Lung microvascular endothelial cell (primary cell): Measurements from ENCODE around the gene PPM1K. TPM values are rescaled to one million over a fixed set of nuclear protein-coding genes. Genes with fewer than 3 reads are reported as not detected.

Experiments
- DNase-seq, 2 donors: peaks; one replicate each; pipeline versions ENCODE4 v3.0.0 to v3.0.0-alpha.2; 2010; ENCODE audit warnings: low read depth in 2 of 2
- total RNA-seq: library from RNA; depleted of rRNA; stranded (reverse); fragments of >200 nt; gene quantifications from 2 replicates; pipeline ENCODE4 v1.2.1, GENCODE V29; 2014

PPM1K gene
- total RNA-seq, 1 donor from 2014 or later, result 2.6 TPM

DNA sequence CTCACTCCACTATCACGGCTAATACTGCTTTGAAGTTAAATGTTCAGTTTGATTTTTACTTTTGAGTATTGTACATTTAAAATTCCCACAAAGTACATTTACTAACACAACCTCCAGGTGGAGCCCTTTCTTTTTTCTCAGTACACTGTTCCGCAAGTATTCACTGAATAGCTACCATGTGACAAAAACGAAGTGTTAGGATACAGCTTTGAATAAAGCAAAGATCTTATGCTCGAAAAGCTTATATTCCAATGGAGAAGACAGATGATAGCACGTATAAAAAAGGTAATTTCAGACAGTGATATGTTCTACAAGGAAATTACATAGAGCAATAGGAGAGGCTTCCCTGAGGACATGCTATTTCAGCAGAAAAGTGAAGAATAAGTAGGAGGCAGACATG lies 65.3 kb downstream of the PPM1K start:
- peak; percentile 69 to 74 for DNase-seq

DNA sequence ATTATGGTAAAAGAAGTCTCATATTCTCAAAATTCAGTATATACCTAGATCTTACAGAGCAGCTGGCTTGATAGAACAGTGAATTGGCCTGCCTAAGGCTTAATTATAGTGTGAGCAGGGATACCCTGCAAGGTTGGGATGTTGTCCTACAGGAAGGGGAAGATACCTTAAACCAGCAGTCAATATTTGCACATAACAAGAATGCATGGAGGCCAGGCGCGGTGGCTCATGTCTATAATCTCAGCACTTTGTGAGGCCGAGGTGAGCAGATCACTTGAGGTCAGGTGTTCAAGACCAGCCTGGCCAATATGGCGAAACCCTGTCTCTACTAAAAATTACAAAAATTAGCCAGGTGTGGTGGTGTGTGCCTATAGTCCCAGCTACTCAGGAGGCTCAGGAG lies 67.2 kb downstream of the PPM1K start:
- DNase-seq, result no peak

DNA sequence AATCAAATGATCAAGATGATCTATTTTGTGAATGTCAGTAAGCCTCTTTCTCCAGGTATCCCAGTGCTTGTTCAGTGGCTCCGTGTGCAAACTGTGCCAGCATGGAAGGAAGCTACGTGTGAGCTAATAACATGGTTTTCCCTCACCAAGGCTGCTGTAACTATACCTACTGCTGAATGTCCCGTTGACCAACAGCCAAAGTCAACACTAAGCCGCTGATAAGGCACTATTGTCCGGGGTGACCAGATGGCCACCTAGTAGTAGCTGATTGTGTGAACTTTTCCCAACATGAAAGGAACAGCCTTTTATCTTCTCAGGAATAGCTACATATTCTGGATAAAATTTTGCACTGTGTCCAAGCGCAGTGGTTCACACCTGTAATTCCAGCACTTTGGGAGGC lies 68.0 kb downstream of the PPM1K start:
- no peak for DNase-seq

DNA sequence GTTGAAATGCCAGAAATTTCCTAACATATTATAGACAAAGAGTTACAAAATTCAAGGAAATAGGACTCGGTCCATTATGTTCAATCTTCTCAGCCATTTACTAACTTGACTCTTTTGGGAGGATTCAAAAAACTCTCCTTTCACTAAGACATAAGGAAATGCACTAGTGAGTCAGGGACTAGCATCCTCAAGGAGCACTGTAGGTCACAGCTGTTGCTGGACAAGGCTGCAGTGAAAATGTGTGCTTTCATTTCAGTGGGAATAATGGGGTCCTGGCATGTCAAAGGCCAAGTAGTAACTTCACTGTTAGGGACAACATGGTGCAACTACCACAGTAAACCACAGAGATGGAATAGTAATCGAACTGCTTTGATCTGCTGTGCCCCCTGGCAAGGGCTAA lies 69.0 kb downstream of the PPM1K start:
- peak in 1 of 2 donors; percentile 53 for DNase-seq

DNA sequence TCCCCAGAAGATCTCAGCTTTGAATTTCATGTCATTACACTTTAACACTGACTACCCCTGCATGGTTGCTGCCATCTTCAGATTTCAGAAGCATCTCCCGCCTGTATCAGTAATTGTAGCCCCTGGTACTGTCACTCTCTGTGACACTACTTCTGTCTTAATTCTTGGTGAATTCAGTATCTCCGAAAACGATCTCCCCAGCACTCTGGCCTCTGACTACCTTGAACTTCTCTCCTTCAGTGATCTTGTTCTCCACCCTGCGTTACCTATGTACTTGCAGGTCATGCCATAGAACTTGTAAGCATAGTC lies 72.2 kb downstream of the PPM1K start:
- no peak for DNase-seq

DNA sequence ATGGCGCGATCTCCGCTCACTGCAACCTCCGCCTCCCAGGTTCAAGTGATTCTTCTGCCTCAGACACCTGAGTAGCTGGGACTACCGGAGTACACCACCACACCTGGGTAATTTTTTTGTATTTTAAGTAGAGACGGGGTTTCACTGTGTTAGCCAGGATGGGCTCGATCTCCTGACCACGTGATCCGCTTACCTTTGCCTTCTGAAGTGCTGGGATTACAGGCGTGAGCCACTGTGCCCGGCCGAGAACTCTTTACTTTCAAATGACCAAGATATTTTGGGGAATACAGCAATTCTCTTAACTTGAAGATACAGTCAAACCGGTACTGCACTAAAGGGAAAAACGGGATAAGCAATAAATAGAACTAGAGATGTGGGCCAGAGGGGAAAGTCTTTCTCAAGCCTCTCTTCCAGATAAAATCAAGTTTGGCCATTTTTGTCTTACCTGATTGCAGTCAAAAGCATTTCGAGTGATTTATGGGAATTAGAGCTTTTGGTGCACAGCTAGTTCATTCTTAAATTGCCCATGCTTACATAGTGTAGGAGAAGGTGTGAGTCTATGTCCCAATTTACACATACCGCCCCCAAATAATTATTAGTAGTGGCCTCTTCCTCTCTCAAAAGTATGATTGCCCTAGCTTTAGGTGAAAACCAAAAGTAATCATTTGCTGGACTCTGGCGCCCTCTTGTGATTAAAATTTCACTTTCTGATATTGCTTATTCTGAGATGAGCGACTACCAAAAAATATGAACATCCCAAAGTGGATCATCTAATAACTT lies 72.7 kb downstream of the PPM1K start:
- peak; percentile 49 to 65 for DNase-seq

DNA sequence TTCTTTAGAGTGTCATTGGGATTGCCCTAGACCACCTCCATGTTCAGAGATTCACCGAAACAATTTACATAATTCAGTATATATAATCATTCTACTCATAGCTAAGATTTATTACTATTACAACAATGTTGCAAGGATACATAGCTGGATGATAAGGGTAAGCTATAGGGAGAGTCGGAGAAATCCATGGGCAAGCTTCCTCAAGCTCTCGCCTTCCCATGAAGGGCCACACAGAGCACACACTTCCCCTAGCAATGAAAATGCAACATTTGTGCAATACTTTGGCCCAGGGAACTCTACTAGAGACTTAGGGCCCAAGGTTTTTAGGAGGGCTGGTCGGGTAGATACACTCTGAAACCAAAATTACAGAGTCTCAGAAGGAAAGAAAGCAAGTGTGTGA lies 76.2 kb downstream of the PPM1K start:
- no peak for DNase-seq

Other genes starting within 250 kb of the PPM1K start
- 1.8 and 12.9 TPM in 2 replicates for gene ABCG2, start 125.9 kb downstream of the PPM1K start, total RNA-seq
- gene HERC6, start 94.3 kb upstream of the PPM1K start, total RNA-seq, result 1.6 and 4.4 TPM in 2 replicates
- gene HERC5, start 172.6 kb upstream of the PPM1K start, total RNA-seq, result 0.65 and 2.6 TPM in 2 replicates
- gene PYURF, start 239.2 kb upstream of the PPM1K start, total RNA-seq, result 75.0 and 77.6 TPM in 2 replicates